Hepatocyte (in vitro differentiated cells): Measurements from ENCODE around the gene DOP1A.

Source experiments
- EZH2phosphoT487 ChIP-seq: fragments of 200-600 bp; sonication (generic); IDR thresholded peaks from one replicate; pipeline ENCODE4 v1.6.1; 2018; ENCODE audit warnings: antibody characterized with exemption, mild to moderate bottlenecking, low read depth, moderate library complexity; ENCODE audit not compliant: unreplicated experiment, severe bottlenecking
- TF ChIP-seq, protein P1 (sequence below): fragments of 200-600 bp; sonication (generic); IDR thresholded peaks from 2 replicates; pipeline ENCODE4 v1.5.1; 2016; ENCODE audit warnings: antibody characterized with exemption, mild to moderate bottlenecking; ENCODE audit not compliant: poor library complexity

DNA sequence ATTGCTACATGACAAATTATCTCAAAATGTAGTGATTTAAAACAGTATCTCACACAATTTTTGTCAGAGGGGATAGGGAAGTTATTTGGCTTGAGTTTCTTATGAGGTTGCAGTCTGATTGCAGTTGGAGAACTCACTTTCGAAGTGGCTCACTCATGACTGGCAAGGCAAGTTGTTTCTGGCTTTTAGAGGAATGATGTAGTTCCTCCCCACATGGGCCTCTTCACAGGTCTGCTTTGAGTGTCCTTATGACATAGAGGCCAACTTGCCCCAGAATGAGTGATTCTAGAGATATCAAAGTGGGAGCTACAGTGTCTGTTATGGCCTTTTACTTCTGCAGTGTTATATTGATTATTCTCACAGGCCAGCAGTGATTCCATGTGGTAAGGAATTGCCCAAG lies 6.1 kb downstream of the DOP1A start:
- TF ChIP-seq, protein P1, sequence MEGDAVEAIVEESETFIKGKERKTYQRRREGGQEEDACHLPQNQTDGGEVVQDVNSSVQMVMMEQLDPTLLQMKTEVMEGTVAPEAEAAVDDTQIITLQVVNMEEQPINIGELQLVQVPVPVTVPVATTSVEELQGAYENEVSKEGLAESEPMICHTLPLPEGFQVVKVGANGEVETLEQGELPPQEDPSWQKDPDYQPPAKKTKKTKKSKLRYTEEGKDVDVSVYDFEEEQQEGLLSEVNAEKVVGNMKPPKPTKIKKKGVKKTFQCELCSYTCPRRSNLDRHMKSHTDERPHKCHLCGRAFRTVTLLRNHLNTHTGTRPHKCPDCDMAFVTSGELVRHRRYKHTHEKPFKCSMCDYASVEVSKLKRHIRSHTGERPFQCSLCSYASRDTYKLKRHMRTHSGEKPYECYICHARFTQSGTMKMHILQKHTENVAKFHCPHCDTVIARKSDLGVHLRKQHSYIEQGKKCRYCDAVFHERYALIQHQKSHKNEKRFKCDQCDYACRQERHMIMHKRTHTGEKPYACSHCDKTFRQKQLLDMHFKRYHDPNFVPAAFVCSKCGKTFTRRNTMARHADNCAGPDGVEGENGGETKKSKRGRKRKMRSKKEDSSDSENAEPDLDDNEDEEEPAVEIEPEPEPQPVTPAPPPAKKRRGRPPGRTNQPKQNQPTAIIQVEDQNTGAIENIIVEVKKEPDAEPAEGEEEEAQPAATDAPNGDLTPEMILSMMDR = no peak
- TF ChIP-seq EZH2phosphoT487 = no peak
